HepG2 (cell line): Measurements from ENCODE around the gene GSAP. TPM values are rescaled to one million over a fixed set of nuclear protein-coding genes. Genes with fewer than 3 reads are reported as not detected.

Experiments
- ARID5B ChIP-seq: IDR thresholded peaks from 2 replicates; pipeline ENCODE4 v1.4.0; 2020; ENCODE audit warnings: mild to moderate bottlenecking, missing genetic modification reagents
- ATM ChIP-seq: fragments of 450-650 bp; IDR thresholded peaks from 2 replicates; pipeline ENCODE4 v1.7.1; 2017; ENCODE audit warnings: mild to moderate bottlenecking, borderline replicate concordance
- DBP ChIP-seq: sonication (generic); formaldehyde crosslinking; IDR thresholded peaks from 2 replicates; pipeline ENCODE4 v1.4.0; 2020; ENCODE audit warnings: missing genetic modification reagents; ENCODE audit errors: not compliant biosample characterization
- E2F2 ChIP-seq: sonication (generic); formaldehyde crosslinking; IDR thresholded peaks from 2 replicates; pipeline ENCODE4 v1.4.0; 2020; ENCODE audit warnings: missing genetic modification reagents, borderline replicate concordance
- FLYWCH1 ChIP-seq: sonication (generic); formaldehyde crosslinking; IDR thresholded peaks from 2 replicates; pipeline ENCODE4 v1.8.1; 2023; ENCODE audit warnings: mild to moderate bottlenecking, missing genetic modification reagents
- FOXJ3 ChIP-seq: sonication (generic); formaldehyde crosslinking; IDR thresholded peaks from 2 replicates; pipeline ENCODE4 v1.4.0; 2020; ENCODE audit warnings: missing genetic modification reagents, mild to moderate bottlenecking, borderline replicate concordance
- GABPA ChIP-seq, 2 experiments: IDR thresholded peaks; 2 replicates each; pipeline ENCODE4 v1.6.1; 2011 to 2016; ENCODE audit warnings: low read depth in 2 of 2, low read length in 1 of 2, missing biosample characterization in 1 of 2, missing genetic modification characterization in 1 of 2
- MTF2 ChIP-seq: sonication (generic); formaldehyde crosslinking; IDR thresholded peaks from 2 replicates; pipeline ENCODE4 v1.5.0; 2020; ENCODE audit warnings: missing genetic modification reagents, borderline replicate concordance
- NONO ChIP-seq, 2 experiments: fragments of 450-650 bp in 1 of 2; sonication (generic) in 1 of 2; formaldehyde crosslinking in 1 of 2; IDR thresholded peaks in 1 of 2; conservative IDR thresholded peaks in 1 of 2; 2 replicates each; pipeline versions ENCODE4 v1.6.1 to v1.8.0; 2017 to 2022; ENCODE audit warnings: mild to moderate bottlenecking in 1 of 2, missing genetic modification reagents in 1 of 2, moderate library complexity in 1 of 2
- NRL ChIP-seq: sonication (generic); formaldehyde crosslinking; IDR thresholded peaks from 2 replicates; pipeline ENCODE4 v1.5.0; 2020; ENCODE audit warnings: missing genetic modification reagents, mild to moderate bottlenecking, moderate library complexity, borderline replicate concordance
- SIX1 ChIP-seq: sonication (generic); formaldehyde crosslinking; IDR thresholded peaks from 2 replicates; pipeline ENCODE4 v1.4.0; 2020; ENCODE audit warnings: missing genetic modification reagents, borderline replicate concordance
- TAF15 ChIP-seq: fragments of 200-400 bp; formaldehyde crosslinking; IDR thresholded peaks from one replicate; pipeline ENCODE4 v1.6.1; 2018; ENCODE audit warnings: mild to moderate bottlenecking, low read depth, low read length; ENCODE audit not compliant: poor library complexity, severe bottlenecking
- TERF1 ChIP-seq: sonication (generic); formaldehyde crosslinking; IDR thresholded peaks from 2 replicates; pipeline ENCODE4 v1.8.0; 2022; ENCODE audit warnings: mild to moderate bottlenecking, missing genetic modification reagents, moderate library complexity
- ZBTB1 ChIP-seq: sonication (generic); formaldehyde crosslinking; IDR thresholded peaks from 2 replicates; pipeline ENCODE4 v1.4.0; 2020; ENCODE audit warnings: missing genetic modification reagents, borderline replicate concordance
- ZFP36L2 ChIP-seq: sonication (generic); formaldehyde crosslinking; IDR thresholded peaks from 2 replicates; pipeline ENCODE4 v1.4.0; 2020; ENCODE audit warnings: missing genetic modification reagents
- ZNF558 ChIP-seq: sonication (generic); formaldehyde crosslinking; IDR thresholded peaks from 2 replicates; pipeline ENCODE4 v1.9.0; 2022; ENCODE audit warnings: mild to moderate bottlenecking, missing genetic modification reagents, borderline replicate concordance
- ZNF577 ChIP-seq: sonication (generic); formaldehyde crosslinking; IDR thresholded peaks from 2 replicates; pipeline ENCODE4 v1.4.0; 2020; ENCODE audit warnings: mild to moderate bottlenecking, low read depth, missing genetic modification reagents, borderline replicate concordance
- ZNF691 ChIP-seq: sonication (generic); formaldehyde crosslinking; IDR thresholded peaks from 2 replicates; pipeline ENCODE4 v1.4.0; 2020; ENCODE audit warnings: missing genetic modification reagents, low read depth, mild to moderate bottlenecking, borderline replicate concordance
- ZNF772 ChIP-seq: sonication (generic); formaldehyde crosslinking; IDR thresholded peaks from 2 replicates; pipeline ENCODE4 v1.5.0; 2020; ENCODE audit warnings: mild to moderate bottlenecking, missing genetic modification reagents
- polyA plus RNA-seq, 8 experiments: library from polyadenylated mRNA; depleted of rRNA in 3 of 8; stranded (reverse) in 7 of 8; unstranded in 1 of 8; fragments of >200 nt; fragmentation: Illumina TruSeq in 4 of 8; extraction: Trizol in 4 of 8; gene quantifications; 2 replicates each; pipeline versions ENCODE4 v1.2.1 to v1.2.3, GENCODE V29; 2011 to 2016; ENCODE audit warnings: low read depth in 4 of 8, missing spikeins in 1 of 8, mixed read lengths in 1 of 8; ENCODE audit not compliant: insufficient read depth in 1 of 8
- total RNA-seq, 5 experiments: library from RNA; depleted of rRNA; stranded (reverse); fragments of >200 nt; fragmentation: Illumina TruSeq; extraction: Trizol; gene quantifications; 2 replicates each; pipeline ENCODE4 v1.2.3, GENCODE V29; 2016; ENCODE audit warnings: low read depth in 1 of 5

GSAP gene
- total and polyA plus RNA-seq, 2 of the 13 experiments (the other 11 are each of a cell fraction or from before 2014, with no cell fraction given): 34.6 to 40.6 TPM

- TF ChIP-seq TAF15: no peak
- peak; percentile 36 for TF ChIP-seq GABPA (IDR thresholded peaks at IDR 0.05; ENCODE audit: low read depth, low read length)
- no peak for TF ChIP-seq GABPA (CRISPR knock-in tag; IDR thresholded peaks at IDR 0.05; ENCODE audit: low read depth)
- TF ChIP-seq E2F2 (CRISPR knock-in tag): no peak
- peak; percentile 54 for TF ChIP-seq ARID5B (CRISPR knock-in tag)
- no peak; the same call in 1 of the 2 replicates for TF ChIP-seq ZNF772 (CRISPR knock-in tag)
- TF ChIP-seq FLYWCH1 (CRISPR knock-in tag): no peak; the same call in 1 of the 2 replicates
- TF ChIP-seq ZFP36L2 (CRISPR knock-in tag): no peak
- TF ChIP-seq ZNF691 (CRISPR knock-in tag): no peak
- peak; percentile 72; the same call in 1 of the 2 replicates for TF ChIP-seq NRL (CRISPR knock-in tag)
- TF ChIP-seq ZNF577 (CRISPR knock-in tag): no peak
- peak; percentile 88; the same call in 1 of the 2 replicates for TF ChIP-seq ZBTB1 (CRISPR knock-in tag)
- TF ChIP-seq TERF1 (CRISPR knock-in tag): no peak
- TF ChIP-seq DBP (CRISPR knock-in tag): no peak
- TF ChIP-seq SIX1 (CRISPR knock-in tag): no peak
- no peak for TF ChIP-seq ATM
- TF ChIP-seq ZNF558: peak; percentile 70; the same call in 1 of the 2 replicates
- TF ChIP-seq NONO (IDR thresholded peaks at IDR 0.05): no peak
- peak; percentile 90 for TF ChIP-seq NONO (CRISPR knock-in tag; conservative IDR thresholded peaks at IDR 0.05)
- no peak for TF ChIP-seq FOXJ3
- no peak; the same call in 1 of the 2 replicates for TF ChIP-seq MTF2
Measured at GRCh38 chr7:77415823-77416620, at the start of gene GSAP (continued).
